H9 (cell line): ENCODE results near the gene NEBL. TPM values are rescaled to one million over a fixed set of nuclear protein-coding genes. Genes with fewer than 3 reads are reported as not detected.

Experiments used
- DNase-seq: peaks from one replicate; pipeline ENCODE4 v3.0.0-alpha.2; 2017
- H2AFZ ChIP-seq: one replicate; pipeline ENCODE4 v1.6.1; 2013; ENCODE audit warnings: mild to moderate bottlenecking, low read length, control low read depth, moderate library complexity
- H2AK5ac ChIP-seq: 2 replicates; pipeline ENCODE4 v1.6.1; 2013; ENCODE audit warnings: low read length, control low read depth, mixed read lengths; ENCODE audit not compliant: insufficient read length
- H2BK120ac ChIP-seq: one replicate; pipeline ENCODE4 v1.6.1; 2013; ENCODE audit warnings: low read depth, mild to moderate bottlenecking, low read length, control low read depth, inconsistent platforms; ENCODE audit not compliant: poor library complexity, severe bottlenecking
- H2BK12ac ChIP-seq: 2 replicates; pipeline ENCODE4 v1.6.1; 2013; ENCODE audit warnings: low read length, control low read depth, mixed read lengths, low read depth; ENCODE audit not compliant: insufficient read length
- H2BK15ac ChIP-seq: 2 replicates; pipeline ENCODE4 v1.6.1; 2013; ENCODE audit warnings: low read depth, low read length, control low read depth
- H2BK20ac ChIP-seq: one replicate; pipeline ENCODE4 v1.6.1; 2013; ENCODE audit warnings: low read depth, mild to moderate bottlenecking, low read length, control low read depth, inconsistent platforms; ENCODE audit not compliant: poor library complexity, severe bottlenecking
- H2BK5ac ChIP-seq: 2 replicates; pipeline ENCODE4 v1.6.1; 2013; ENCODE audit warnings: low read length, control low read depth, mixed read lengths; ENCODE audit not compliant: insufficient read length
- H3K14ac ChIP-seq: 2 replicates; pipeline ENCODE4 v1.6.1; 2013; ENCODE audit warnings: low read length, control low read depth; ENCODE audit not compliant: insufficient read depth
- H3K18ac ChIP-seq: 2 replicates; pipeline ENCODE4 v1.6.1; 2013; ENCODE audit warnings: low read depth, mild to moderate bottlenecking, mixed read lengths, low read length, control low read depth; ENCODE audit not compliant: insufficient read length
- H3K23ac ChIP-seq: 2 replicates; pipeline ENCODE4 v1.6.1; 2013; ENCODE audit warnings: low read length, control low read depth, mixed read lengths, low read depth; ENCODE audit not compliant: insufficient read length
- H3K23me2 ChIP-seq: 2 replicates; pipeline ENCODE4 v1.6.1; 2013; ENCODE audit warnings: low read depth, mild to moderate bottlenecking, mixed read lengths, low read length, control low read depth; ENCODE audit not compliant: insufficient read length, poor library complexity, severe bottlenecking
- H3K27ac ChIP-seq: 2 replicates; pipeline ENCODE4 v1.5.1; 2013; ENCODE audit warnings: low read length, control low read depth, mixed read lengths, low read depth; ENCODE audit not compliant: insufficient read length
- H3K27me3 ChIP-seq: 2 replicates; pipeline ENCODE4 v1.6.1; 2013; ENCODE audit warnings: low read length, control low read depth, inconsistent platforms; ENCODE audit not compliant: insufficient read depth
- H3K4ac ChIP-seq: 2 replicates; pipeline ENCODE4 v1.6.1; 2013; ENCODE audit warnings: low read depth, mild to moderate bottlenecking, control low read depth, inconsistent platforms, low read length, moderate library complexity
- H3K4me1 ChIP-seq: 2 replicates; pipeline ENCODE4 v1.6.1; 2013; ENCODE audit warnings: low read length, control low read depth, inconsistent platforms; ENCODE audit not compliant: insufficient read depth
- H3K4me2 ChIP-seq: 2 replicates; pipeline ENCODE4 v1.6.1; 2013; ENCODE audit warnings: low read length, control low read depth, mixed read lengths; ENCODE audit not compliant: insufficient read length, insufficient read depth
- H3K56ac ChIP-seq: 2 replicates; pipeline ENCODE4 v1.6.1; 2013; ENCODE audit warnings: low read depth, mild to moderate bottlenecking, mixed read lengths, low read length, control low read depth; ENCODE audit not compliant: insufficient read length
- H3K79me1 ChIP-seq: 2 replicates; pipeline ENCODE4 v1.6.1; 2013; ENCODE audit warnings: low read depth, mild to moderate bottlenecking, moderate library complexity, low read length, control low read depth, inconsistent platforms; ENCODE audit not compliant: insufficient read depth, poor library complexity, severe bottlenecking
- H3K79me2 ChIP-seq: 2 replicates; pipeline ENCODE4 v1.6.1; 2013; ENCODE audit warnings: low read length, control low read depth, inconsistent platforms; ENCODE audit not compliant: insufficient read depth
- H3K9ac ChIP-seq: 2 replicates; pipeline ENCODE4 v1.6.1; 2013; ENCODE audit warnings: low read length, control low read depth, mixed read lengths; ENCODE audit not compliant: insufficient read length; ENCODE audit errors: extremely low read depth
- H3K9me3 ChIP-seq: one replicate; pipeline ENCODE4 v1.6.1; 2013; ENCODE audit warnings: low read depth, low read length, inconsistent platforms; ENCODE audit not compliant: control insufficient read depth
- H3T11ph ChIP-seq: one replicate; pipeline ENCODE4 v1.6.1; 2013; ENCODE audit warnings: mild to moderate bottlenecking, low read length, control low read depth, inconsistent platforms
- H4K20me1 ChIP-seq: one replicate; pipeline ENCODE4 v1.6.1; 2013; ENCODE audit not compliant: control insufficient read depth, insufficient read length, insufficient read depth
- H4K5ac ChIP-seq: 2 replicates; pipeline ENCODE4 v1.6.1; 2013; ENCODE audit warnings: low read depth, mild to moderate bottlenecking, mixed read lengths, low read length, control low read depth; ENCODE audit not compliant: insufficient read length
- H4K8ac ChIP-seq: replicated peaks from 2 replicates; pipeline ENCODE4 v1.6.1; 2013; ENCODE audit warnings: low read length, control low read depth, mixed read lengths, low read depth; ENCODE audit not compliant: insufficient read length
- H4K91ac ChIP-seq: 2 replicates; pipeline ENCODE4 v1.6.1; 2013; ENCODE audit warnings: low read depth, mild to moderate bottlenecking, moderate library complexity, mixed read lengths, low read length, control low read depth; ENCODE audit not compliant: insufficient read length
- H3K27ac Mint-ChIP-seq, 3 experiments: 2 replicates in 2 of 3; 3 replicates in 1 of 3; pipeline ENCODE4 v1.8.0; 2020 to 2021; ENCODE audit warnings: mixed read lengths in 3 of 3, mild to moderate bottlenecking in 1 of 3, moderate library complexity in 1 of 3
- H3K27me3 Mint-ChIP-seq: 2 replicates; pipeline ENCODE4 v1.8.0; 2021; ENCODE audit warnings: low read depth, mild to moderate bottlenecking, moderate library complexity, mixed read lengths
- H3K36me3 Mint-ChIP-seq, 3 experiments: 2 replicates in 2 of 3; 3 replicates in 1 of 3; pipeline ENCODE4 v1.8.0; 2020 to 2021; ENCODE audit warnings: low read depth in 3 of 3, mixed read lengths in 3 of 3; ENCODE audit not compliant: insufficient read depth in 1 of 3
- H3K4me1 Mint-ChIP-seq, 2 experiments: 2 replicates each; pipeline ENCODE4 v1.8.0; 2020; ENCODE audit warnings: mixed read lengths in 2 of 2
- H3K4me3 Mint-ChIP-seq, 2 experiments: 2 replicates in 1 of 2; 3 replicates in 1 of 2; pipeline ENCODE4 v1.8.0; 2020 to 2021; ENCODE audit warnings: mild to moderate bottlenecking in 2 of 2, mixed read lengths in 2 of 2, moderate library complexity in 1 of 2
- H3K9me3 Mint-ChIP-seq, 2 experiments: 2 replicates in 1 of 2; 3 replicates in 1 of 2; pipeline ENCODE4 v1.8.0; 2020; ENCODE audit warnings: mild to moderate bottlenecking in 2 of 2, mixed read lengths in 2 of 2, moderate library complexity in 1 of 2
- WGBS: extraction: QIAGEN DNeasy Blood & Tissue Kit; methylation state at CpG from one replicate; pipeline ENCODE4 v1.1.7; 2013; ENCODE audit warnings: missing lambda C conversion rate, low lambda C conversion rate, mixed read lengths; ENCODE audit not compliant: insufficient read length; ENCODE audit errors: extremely low coverage; 5-methylcytosine and 5-hydroxymethylcytosine counted together
- total RNA-seq: library from RNA; stranded (reverse); gene quantifications from 2 replicates; pipeline ENCODE4 v1.2.1, GENCODE V29; 2021
- TF ChIP-seq, protein P1 (sequence below): fragments of 200-600 bp; sonication (generic); conservative IDR thresholded peaks from 3 replicates; pipeline ENCODE4 v1.8.0; 2021; ENCODE audit warnings: antibody characterized with exemption, mild to moderate bottlenecking

The NEBL gene
- total RNA-seq, 1 experiment from 2014 or later = 20.9 TPM

GRCh38 chr10:20883552-20883951, 13.6 kb downstream of the NEBL start:
- no peak overlapping the region for H3K4me3 Mint-ChIP-seq
- no peak overlapping the region for H2BK20ac ChIP-seq
- H4K5ac ChIP-seq = no peak overlapping the region
- H3K4ac ChIP-seq = no peak overlapping the region
- no peak overlapping the region for H3T11ph ChIP-seq
- H3K9me3 Mint-ChIP-seq = no peaks in the 10 kb centered on the region
- TF ChIP-seq, protein P1, sequence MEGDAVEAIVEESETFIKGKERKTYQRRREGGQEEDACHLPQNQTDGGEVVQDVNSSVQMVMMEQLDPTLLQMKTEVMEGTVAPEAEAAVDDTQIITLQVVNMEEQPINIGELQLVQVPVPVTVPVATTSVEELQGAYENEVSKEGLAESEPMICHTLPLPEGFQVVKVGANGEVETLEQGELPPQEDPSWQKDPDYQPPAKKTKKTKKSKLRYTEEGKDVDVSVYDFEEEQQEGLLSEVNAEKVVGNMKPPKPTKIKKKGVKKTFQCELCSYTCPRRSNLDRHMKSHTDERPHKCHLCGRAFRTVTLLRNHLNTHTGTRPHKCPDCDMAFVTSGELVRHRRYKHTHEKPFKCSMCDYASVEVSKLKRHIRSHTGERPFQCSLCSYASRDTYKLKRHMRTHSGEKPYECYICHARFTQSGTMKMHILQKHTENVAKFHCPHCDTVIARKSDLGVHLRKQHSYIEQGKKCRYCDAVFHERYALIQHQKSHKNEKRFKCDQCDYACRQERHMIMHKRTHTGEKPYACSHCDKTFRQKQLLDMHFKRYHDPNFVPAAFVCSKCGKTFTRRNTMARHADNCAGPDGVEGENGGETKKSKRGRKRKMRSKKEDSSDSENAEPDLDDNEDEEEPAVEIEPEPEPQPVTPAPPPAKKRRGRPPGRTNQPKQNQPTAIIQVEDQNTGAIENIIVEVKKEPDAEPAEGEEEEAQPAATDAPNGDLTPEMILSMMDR = no peak
- no peak overlapping the region for H2BK5ac ChIP-seq
- DNase-seq = no peak
- peaks cover under 1 to 3% of the 10 kb centered on the region in 2 experiments for H3K4me1 Mint-ChIP-seq
- no peak overlapping the region for H2BK15ac ChIP-seq
- no peak overlapping the region for H4K91ac ChIP-seq
- no peak overlapping the region for H3K18ac ChIP-seq
- no peak overlapping the region for H2BK12ac ChIP-seq
- no peaks in the 10 kb centered on the region for H3K27me3 ChIP-seq
- no peak overlapping the region for H2AFZ ChIP-seq
- no peaks in the 10 kb centered on the region for H3K79me2 ChIP-seq
- H3K36me3 Mint-ChIP-seq = no peaks in the 10 kb centered on the region
- 0 out of 2 replicates have a peak, but pooled peaks cover 2% of the 10 kb centered on the region for H3K4me1 ChIP-seq
- no peaks in the 10 kb centered on the region for H3K27me3 Mint-ChIP-seq
- H3K9me3 ChIP-seq = no peaks in the 10 kb centered on the region
- no peaks in the 10 kb centered on the region for H4K20me1 ChIP-seq
- H3K4me2 ChIP-seq = no peak overlapping the region
- H3K9ac ChIP-seq = no peak overlapping the region
- H3K14ac ChIP-seq = no peak overlapping the region
- H3K56ac ChIP-seq = no peak overlapping the region
- no peaks in the 10 kb centered on the region for H3K23me2 ChIP-seq
- H3K27ac Mint-ChIP-seq = no peak overlapping the region
- no CpG with 5 or more reads among the region's 2 CpGs for WGBS
- H3K27ac ChIP-seq = no peak overlapping the region
- no peaks in the 10 kb centered on the region for H3K79me1 ChIP-seq
- H2AK5ac ChIP-seq = no peak overlapping the region
- H2BK120ac ChIP-seq = no peak overlapping the region
- H4K8ac ChIP-seq = no peak overlapping the region
- H3K23ac ChIP-seq = no peak overlapping the region
